RWPE1 (cell line): ENCODE results near the gene DRICH1.
"Not testable (repeated sequence)": the region's sequence is repeated elsewhere in the genome, so short reads cannot be mapped to it uniquely, and the experiment has no call there.

Experiments
- CTCF ChIA-PET: fragments of 350-600 bp; sonication (Branson Sonifier 250); formaldehyde crosslinking; extraction: SDS; loops from one replicate; lab custom pipeline; 2021; lab: Yijun Ruan, JAX
- POLR2A ChIA-PET: fragments of 400-600 bp; formaldehyde crosslinking; extraction: SDS; loops from one replicate; lab custom pipeline; 2020; ENCODE audit warnings: antibody characterized with exemption; ENCODE audit not compliant: low non-redundant PET; lab: Yijun Ruan, JAX
- DNase-seq: peaks from one replicate; pipeline ENCODE4 v3.0.0; 2012; ENCODE audit warnings: low spot score
- H3K27ac ChIP-seq: fragments of 450-650 bp; 2 replicates; pipeline ENCODE4 v1.5.1; 2017
- TF ChIP-seq, protein P1 (sequence below): fragments of 450-650 bp; conservative IDR thresholded peaks from 2 replicates; pipeline ENCODE4 v1.5.1; 2017; ENCODE audit warnings: low read depth, mild to moderate bottlenecking

DRICH1 gene

DNA sequence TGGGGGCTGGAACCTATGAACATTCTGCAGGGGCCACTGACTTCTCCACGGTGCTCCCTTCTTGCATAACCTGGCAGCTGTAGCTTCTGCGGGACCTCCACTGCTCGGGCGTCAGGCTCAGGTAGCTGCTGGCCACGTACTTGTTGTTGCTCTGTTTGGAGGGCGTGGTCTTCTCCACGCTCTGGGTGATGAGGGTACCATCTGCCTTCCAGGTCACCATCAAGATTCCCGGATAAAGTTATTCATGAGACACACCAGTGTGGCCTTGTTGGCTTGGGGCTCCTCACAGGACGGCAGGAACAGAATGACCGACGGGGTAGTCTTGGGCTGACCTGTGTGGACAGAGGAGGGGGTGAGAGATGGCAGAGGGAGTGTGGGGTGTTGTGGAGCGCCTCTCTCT, 6.5 kb upstream of the DRICH1 start:
- TF ChIP-seq, protein P1, sequence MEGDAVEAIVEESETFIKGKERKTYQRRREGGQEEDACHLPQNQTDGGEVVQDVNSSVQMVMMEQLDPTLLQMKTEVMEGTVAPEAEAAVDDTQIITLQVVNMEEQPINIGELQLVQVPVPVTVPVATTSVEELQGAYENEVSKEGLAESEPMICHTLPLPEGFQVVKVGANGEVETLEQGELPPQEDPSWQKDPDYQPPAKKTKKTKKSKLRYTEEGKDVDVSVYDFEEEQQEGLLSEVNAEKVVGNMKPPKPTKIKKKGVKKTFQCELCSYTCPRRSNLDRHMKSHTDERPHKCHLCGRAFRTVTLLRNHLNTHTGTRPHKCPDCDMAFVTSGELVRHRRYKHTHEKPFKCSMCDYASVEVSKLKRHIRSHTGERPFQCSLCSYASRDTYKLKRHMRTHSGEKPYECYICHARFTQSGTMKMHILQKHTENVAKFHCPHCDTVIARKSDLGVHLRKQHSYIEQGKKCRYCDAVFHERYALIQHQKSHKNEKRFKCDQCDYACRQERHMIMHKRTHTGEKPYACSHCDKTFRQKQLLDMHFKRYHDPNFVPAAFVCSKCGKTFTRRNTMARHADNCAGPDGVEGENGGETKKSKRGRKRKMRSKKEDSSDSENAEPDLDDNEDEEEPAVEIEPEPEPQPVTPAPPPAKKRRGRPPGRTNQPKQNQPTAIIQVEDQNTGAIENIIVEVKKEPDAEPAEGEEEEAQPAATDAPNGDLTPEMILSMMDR, result no peak
- DNase-seq, result no peak
- ChIA-PET CTCF (no interaction called here), POLR2A (no interaction called here)
- no peak overlapping the region for H3K27ac ChIP-seq

DNA sequence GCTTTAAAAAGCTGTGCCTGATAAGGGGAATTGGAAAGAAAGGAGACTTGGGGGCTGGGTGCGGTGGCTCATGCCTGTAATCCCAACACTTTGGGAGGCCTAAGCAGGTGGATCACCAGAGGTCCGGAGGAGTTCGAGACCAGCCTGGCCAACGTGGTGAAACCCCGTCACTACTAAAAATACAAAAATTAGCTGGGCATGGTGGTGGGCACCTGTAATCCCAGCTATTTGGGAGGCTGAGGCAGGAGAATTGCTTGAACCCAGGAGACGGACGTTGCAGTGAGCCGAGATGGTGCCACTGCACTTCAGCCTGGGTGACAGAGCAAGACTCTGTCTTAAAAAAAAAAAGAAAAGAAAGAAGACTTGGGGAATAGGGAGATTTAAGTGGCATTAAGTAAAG, 3.2 kb upstream of the DRICH1 start:
- H3K27ac ChIP-seq, DNase-seq, CTCF ChIA-PET, POLR2A ChIA-PET: not testable (repeated sequence)

DNA sequence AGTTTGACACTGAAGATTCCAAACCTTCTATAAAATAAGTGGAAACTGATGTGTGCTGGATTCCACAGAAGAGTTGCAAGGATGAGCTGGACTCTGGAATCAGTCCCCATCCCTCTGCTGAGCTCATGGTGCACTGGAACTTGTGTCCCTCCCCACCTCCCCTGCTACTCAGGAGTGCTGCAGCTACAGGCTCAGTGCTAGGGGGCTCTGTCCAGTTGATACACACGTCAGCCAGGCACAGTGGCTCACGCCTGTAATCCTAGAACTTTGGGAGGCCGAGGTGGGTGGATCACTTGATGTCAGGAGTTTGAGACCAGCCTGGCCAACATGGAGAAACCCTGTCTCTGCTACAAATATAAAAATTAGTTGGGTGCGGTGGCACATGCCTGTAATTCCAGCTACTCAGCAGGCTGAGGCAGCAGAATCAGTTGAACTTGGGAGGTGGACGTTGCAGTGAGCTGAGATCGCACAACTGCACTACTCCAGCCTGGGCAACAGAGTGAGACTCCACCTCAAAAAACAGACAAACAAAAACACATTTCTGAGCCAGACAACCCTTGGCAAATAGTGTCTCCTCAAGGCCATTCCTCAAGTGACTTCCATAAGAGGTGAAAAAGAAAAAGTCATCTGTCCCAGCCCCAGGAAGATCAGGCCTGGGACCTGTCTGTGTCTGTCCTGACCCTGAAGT, 3.9 kb downstream of the DRICH1 start:
- CTCF ChIA-PET, result interaction anchor here (0.6 kb wide), 1 partner anchor 9 kb away, joined by 3 read pairs; no protein-coding TSS in a partner anchor
- H3K27ac ChIP-seq, POLR2A ChIA-PET, DNase-seq: not testable (repeated sequence)

DNA sequence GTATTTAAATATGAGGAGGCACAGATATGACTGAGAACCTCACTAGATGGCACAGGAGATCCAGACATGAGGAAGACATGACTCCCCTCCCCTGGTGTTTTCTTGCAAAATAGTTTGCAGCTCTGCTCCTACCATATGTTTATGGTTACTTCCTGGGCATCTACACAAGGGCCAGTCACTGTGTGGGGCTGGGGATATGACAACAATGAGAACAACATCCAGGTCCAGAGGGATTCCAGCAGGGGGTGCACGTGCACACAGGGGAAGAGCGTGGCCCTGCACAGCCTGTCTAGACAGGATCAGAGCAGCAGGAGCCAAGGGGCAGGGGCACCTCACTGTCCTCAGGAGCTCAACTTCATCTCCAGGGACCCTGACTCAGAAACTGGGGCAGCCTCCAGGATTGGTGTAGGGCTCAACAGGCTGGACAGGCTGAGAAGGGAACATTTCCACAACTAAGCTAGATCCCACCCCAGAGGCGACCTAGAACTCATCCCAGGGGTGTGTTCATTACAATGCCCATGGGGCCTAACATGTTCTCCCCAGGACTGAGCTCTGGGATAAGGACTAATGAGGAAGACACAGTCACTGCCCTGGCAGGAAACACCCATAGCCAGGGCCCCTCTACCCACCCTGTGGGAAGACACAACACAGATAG, 4.6 kb downstream of the DRICH1 start:
- H3K27ac ChIP-seq, POLR2A ChIA-PET, DNase-seq, CTCF ChIA-PET: not testable (repeated sequence)

DNA sequence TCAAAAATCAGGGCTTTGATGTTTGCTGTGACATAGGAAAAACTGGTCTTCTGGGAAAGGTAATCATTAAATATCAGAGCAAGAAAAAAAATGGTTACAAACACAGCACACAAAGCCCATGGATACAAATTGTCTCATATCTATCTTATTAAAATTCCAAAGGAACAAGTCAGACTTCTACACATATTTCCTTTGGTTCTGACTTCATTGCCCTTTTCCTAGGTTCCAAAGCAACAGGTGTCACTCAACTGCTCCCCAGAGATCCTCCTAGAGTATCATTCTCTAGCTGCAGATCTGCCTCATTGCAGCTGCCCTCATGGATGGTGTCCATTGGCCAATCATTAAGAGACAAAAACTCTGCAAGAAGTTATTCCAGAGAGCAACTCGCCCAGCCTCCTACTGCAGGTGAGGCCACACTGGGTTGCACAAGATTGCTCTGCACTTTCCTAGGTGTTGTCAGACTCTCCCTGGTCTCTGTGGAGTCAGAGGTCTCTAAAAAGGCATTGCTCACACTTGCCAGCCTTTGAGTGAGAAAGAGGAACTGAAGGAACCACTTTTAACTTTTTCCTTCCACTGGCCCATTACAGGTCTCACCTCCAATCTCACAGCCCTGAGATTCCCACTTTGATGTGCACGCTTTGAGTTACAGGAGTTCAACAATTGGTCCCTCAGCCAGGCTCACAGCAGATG, 5.7 kb downstream of the DRICH1 start:
- H3K27ac ChIP-seq, result no peak overlapping the region
- ChIA-PET CTCF (no interaction called here), POLR2A (no interaction called here)
- DNase-seq, result no peak
- TF ChIP-seq, protein P1, result no peak

DNA sequence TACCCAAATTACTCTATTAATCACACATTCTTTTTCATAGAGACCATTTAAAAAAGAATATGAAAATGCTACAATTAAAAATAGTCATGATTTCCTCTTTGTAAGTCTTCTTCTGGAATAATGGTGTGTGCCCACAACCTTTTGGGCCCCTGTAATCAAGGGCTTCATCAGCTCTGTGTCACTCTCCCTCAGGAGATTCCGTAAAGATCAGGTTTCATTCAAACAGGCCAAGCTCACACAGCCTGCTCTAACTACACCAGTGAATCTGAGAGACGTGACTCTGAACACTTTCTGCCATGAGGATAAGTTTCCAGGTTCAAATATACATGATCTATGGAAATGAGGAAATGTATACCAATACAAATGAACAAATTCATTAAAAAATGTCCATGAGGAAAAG, 9.5 kb downstream of the DRICH1 start:
- ChIA-PET CTCF (interaction anchor here (0.6 kb wide), 1 partner anchor 40 kb away, joined by 3 read pairs; no protein-coding TSS in a partner anchor), POLR2A (no interaction called here)
- TF ChIP-seq, protein P1, result no peak
- no peak overlapping the region for H3K27ac ChIP-seq
- no peak for DNase-seq

DNA sequence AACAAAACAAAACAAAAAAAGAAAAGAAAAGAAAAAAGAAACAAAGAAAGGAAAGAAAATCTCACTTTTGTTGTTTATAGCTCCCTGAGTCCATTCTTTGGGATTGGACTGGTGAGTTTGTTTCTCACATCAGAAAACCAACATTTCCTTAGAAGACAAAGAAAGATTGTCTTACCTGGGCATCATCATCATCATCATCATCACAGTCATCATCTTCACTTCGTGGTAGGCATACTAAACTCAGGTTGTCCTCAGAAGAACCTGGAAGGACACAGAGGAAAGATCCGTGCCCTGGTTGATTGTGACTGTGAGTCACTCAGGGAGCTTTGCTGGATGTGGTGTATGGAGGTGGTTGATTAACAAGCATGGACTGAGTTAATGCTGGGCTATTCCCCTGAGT, 10.2 kb downstream of the DRICH1 start:
- POLR2A ChIA-PET, DNase-seq, H3K27ac ChIP-seq, CTCF ChIA-PET: not testable (repeated sequence)

DNA sequence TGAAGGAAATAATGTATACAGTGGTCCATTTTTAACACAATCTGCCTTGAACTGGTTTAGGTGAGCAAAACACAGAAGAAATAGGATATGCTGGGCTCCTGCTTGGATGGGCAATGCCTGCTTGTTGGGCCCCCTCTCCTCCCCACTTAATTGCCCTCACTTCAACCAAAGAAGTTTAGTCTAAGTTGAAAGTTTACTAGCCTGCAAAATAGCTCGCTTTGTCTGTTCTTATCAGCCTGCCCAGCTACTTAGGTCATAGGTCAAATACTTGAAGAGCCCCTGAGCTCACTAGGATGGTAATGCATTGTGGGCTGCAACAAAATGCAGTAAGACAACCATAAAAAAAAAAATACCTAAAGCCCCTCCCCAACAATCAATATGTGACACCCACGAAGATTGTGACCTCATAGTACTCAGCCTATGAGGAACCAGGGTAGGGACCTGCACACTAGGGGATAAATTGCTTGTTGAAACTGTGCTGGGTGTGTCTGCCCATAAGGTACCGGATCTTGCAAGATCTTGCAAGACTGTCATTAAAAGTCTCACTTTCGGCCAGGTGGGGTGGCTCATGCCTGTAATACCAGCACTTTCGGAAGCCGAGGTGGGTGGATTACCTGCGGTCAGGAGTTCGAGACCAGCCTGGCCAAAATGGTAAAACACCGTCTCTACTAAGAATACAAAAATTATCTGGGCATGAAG, 10.9 kb downstream of the DRICH1 start:
- ChIA-PET POLR2A (interaction anchor here (0.6 kb wide), 1 partner anchor 748 kb away, joined by 3 read pairs; no protein-coding TSS in a partner anchor), CTCF (no interaction called here)
- TF ChIP-seq, protein P1, result no peak
- H3K27ac ChIP-seq, result no peak overlapping the region
- no peak for DNase-seq
